Upper lobe of left lung (tissue), 6 donors: ENCODE data around the gene MIB1. TPM values are rescaled to one million over a fixed set of nuclear protein-coding genes. Genes with fewer than 3 reads are reported as not detected.
A peak's percentile ranks its signal among the peaks of the same experiment; 100 is the strongest.

ENCODE experiments used
- ATAC-seq, 2 donors: fragments of 200-7000 bp; cut with Tn5 transposase; one replicate each; pipeline ENCODE4 v1.9.1; 2022; ENCODE audit warnings: mild to moderate bottlenecking in 2 of 2, moderate library complexity in 2 of 2; ENCODE audit not compliant: low FRiP score in 2 of 2
- DNase-seq, 2 donors: peaks; one replicate each; pipeline ENCODE4 v3.0.0-alpha.2; 2019 to 2020
- H3K27ac ChIP-seq, 4 donors: fragments of 200-600 bp; sonication (generic); one replicate each; pipeline ENCODE4 v1.5.1; 2016 to 2019
- H3K27me3 ChIP-seq, 4 donors: fragments of 200-600 bp; sonication (generic); one replicate each; pipeline ENCODE4 v1.5.1; 2017 to 2019
- H3K36me3 ChIP-seq, 4 donors: fragments of 200-600 bp; sonication (generic); one replicate each; pipeline ENCODE4 v1.5.1; 2016 to 2019
- H3K4me1 ChIP-seq, 4 donors: fragments of 200-600 bp; sonication (generic); one replicate each; pipeline ENCODE4 v1.5.1; 2018 to 2019
- H3K4me3 ChIP-seq, 4 donors: fragments of 200-600 bp; sonication (generic); one replicate each; pipeline ENCODE4 v1.5.1; 2017 to 2019; ENCODE audit warnings: mild to moderate bottlenecking in 2 of 4, moderate library complexity in 1 of 4
- H3K9me3 ChIP-seq, 4 donors: fragments of 200-600 bp; sonication (generic); one replicate each; pipeline ENCODE4 v1.5.1; 2018 to 2019
- EP300 ChIP-seq, 4 donors: sonication (generic); formaldehyde crosslinking; IDR thresholded peaks; one replicate each; pipeline ENCODE4 v1.5.1; 2017; ENCODE audit warnings: antibody characterized with exemption in 4 of 4, control low read depth in 2 of 4
- POLR2A ChIP-seq, 4 donors: fragments of 450-650 bp; IDR thresholded peaks; one replicate each; pipeline ENCODE4 v1.5.1; 2016 to 2017; ENCODE audit warnings: antibody characterized with exemption in 4 of 4, mild to moderate bottlenecking in 2 of 4
- POLR2AphosphoS5 ChIP-seq, 2 donors: sonication (generic); formaldehyde crosslinking; IDR thresholded peaks; one replicate each; pipeline ENCODE4 v1.5.1; 2017; ENCODE audit warnings: antibody characterized with exemption in 2 of 2
- WGBS, 2 donors: methylation state at CpG; one replicate each; pipeline ENCODE4 v1.1.5; 2017 to 2018; 5-methylcytosine and 5-hydroxymethylcytosine counted together
- total RNA-seq, 6 donors: library from RNA; depleted of rRNA in 4 of 6; stranded (reverse); fragments of >200 nt in 4 of 6; gene quantifications; one replicate each; pipeline versions ENCODE4 v1.1.0 to v1.2.1, GENCODE V29; 2016 to 2021
- TF ChIP-seq, protein P1 (sequence below), 6 experiments: fragments of 450-650 bp in 4 of 6; fragments of 200-600 bp in 2 of 6; sonication (generic) in 2 of 6; IDR thresholded peaks; one replicate each; pipeline ENCODE4 v1.5.1; 2016 to 2019; ENCODE audit warnings: antibody characterized with exemption in 6 of 6
- donor health status: DM: no; HTN: no; CAD: no; lungs with moderate emphysema.
- donor health status: DM: no; HTN: yes; CAD: no; lungs with severe emphysema.

Gene MIB1
- total RNA-seq = 10 to 100 TPM; 12.9 to 35.2 (median 23.4) TPM

GRCh38 chr18:21740538-21741311 is at the start of gene MIB1:
Gene MIB1, plus strand, starts transcription at chr18:21740792. Its CDS starts 792 bp downstream, at chr18:21741584.
- H3K4me3 ChIP-seq = peak within 1 kb of the TSS; percentile 79 to 99 (median 86)
- H3K27ac ChIP-seq = peak within 1 kb of the TSS; percentile 95 to 99 (median 98)
- no peaks in the 10 kb centered on the region for H3K27me3 ChIP-seq
- TF ChIP-seq POLR2A (IDR thresholded peaks at IDR 0.05) (peak in 3 of 4 donors; percentile 77 to 80 (median 80)), EP300 (IDR thresholded peaks at IDR 0.05) (no peak), POLR2AphosphoS5 (IDR thresholded peaks at IDR 0.05) (peak; percentile 76 to 82)
- TF ChIP-seq, protein P1, sequence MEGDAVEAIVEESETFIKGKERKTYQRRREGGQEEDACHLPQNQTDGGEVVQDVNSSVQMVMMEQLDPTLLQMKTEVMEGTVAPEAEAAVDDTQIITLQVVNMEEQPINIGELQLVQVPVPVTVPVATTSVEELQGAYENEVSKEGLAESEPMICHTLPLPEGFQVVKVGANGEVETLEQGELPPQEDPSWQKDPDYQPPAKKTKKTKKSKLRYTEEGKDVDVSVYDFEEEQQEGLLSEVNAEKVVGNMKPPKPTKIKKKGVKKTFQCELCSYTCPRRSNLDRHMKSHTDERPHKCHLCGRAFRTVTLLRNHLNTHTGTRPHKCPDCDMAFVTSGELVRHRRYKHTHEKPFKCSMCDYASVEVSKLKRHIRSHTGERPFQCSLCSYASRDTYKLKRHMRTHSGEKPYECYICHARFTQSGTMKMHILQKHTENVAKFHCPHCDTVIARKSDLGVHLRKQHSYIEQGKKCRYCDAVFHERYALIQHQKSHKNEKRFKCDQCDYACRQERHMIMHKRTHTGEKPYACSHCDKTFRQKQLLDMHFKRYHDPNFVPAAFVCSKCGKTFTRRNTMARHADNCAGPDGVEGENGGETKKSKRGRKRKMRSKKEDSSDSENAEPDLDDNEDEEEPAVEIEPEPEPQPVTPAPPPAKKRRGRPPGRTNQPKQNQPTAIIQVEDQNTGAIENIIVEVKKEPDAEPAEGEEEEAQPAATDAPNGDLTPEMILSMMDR (IDR thresholded peaks at IDR 0.05) = peak in 1 of 6 experiments; percentile 18
- peak; percentile 99 to 100 for ATAC-seq
- H3K4me1 ChIP-seq = peaks cover 10 to 34% (median 22%) of the 10 kb centered on the region in 4 donors
- WGBS, 2 donors = 0 to 1% methylated on average over 22 to 44 of the region's 76 CpGs
- peak; percentile 98 to 99 for DNase-seq
- no peaks in the 10 kb centered on the region for H3K9me3 ChIP-seq
- H3K36me3 ChIP-seq = no peaks in the 10 kb centered on the region

- DNase-seq (no peak), ATAC-seq (no peak)
- Histone ChIP-seq H3K4me1 (no peaks in the 10 kb centered on the region), H3K27ac (no peak overlapping the region), H3K36me3 (peaks cover 0 to 4% (median 0%) of the 10 kb centered on the region in 4 donors), H3K27me3 (no peaks in the 10 kb centered on the region), H3K4me3 (no peak overlapping the region), H3K9me3 (peaks cover 0 to 7% (median 6%) of the 10 kb centered on the region in 4 donors)
- WGBS, 2 donors = 85 to 100% methylated on average over 2 of the region's 2 CpGs
- no peak for TF ChIP-seq POLR2AphosphoS5 (IDR thresholded peaks at IDR 0.05)
- TF ChIP-seq, protein P1 (IDR thresholded peaks at IDR 0.05) = no peak
- no peak for TF ChIP-seq EP300 (IDR thresholded peaks at IDR 0.05)
- TF ChIP-seq POLR2A (IDR thresholded peaks at IDR 0.05) = no peak
These were observed 47.3 kb upstream of the MIB1 start for GRCh38 chr18:21693322-21693721.

DNA sequence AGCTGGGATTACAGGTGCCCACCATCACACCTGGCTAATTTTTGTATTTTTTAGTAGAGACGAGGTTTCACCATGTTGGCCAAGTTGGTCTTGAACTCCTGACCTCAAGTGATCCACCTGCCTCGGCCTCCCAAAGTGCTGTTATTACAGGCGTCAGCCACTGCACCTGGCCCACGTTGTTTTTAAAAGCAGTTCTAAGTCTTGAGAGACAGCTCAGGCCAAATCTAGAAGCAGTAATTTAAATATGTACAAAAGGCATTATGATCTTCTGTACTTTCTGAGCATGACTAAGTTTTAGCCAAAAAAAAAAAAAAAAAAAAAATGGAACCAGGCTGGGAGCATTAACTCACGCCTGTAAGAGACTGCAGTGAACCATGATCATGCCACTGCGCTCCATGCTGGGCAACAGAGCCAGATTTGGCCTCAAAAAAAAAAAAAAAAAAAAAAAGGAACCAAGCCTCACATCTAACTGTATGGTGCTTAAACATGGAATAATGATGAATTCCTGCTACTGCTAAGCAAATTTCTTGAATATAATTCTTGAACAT is 40.0 kb upstream of the MIB1 start:
- peaks cover 0 to 11% (median 0%) of the 10 kb centered on the region in 4 donors for H3K36me3 ChIP-seq
- ATAC-seq (no peak), DNase-seq (no peak)
- 88 to 92% methylated on average over 6 of the region's 6 CpGs for WGBS, 2 donors
- no peak overlapping the region for H3K4me3 ChIP-seq
- H3K27ac ChIP-seq = no peak overlapping the region
- peaks cover 9 to 16% (median 14%) of the 10 kb centered on the region in 4 donors for H3K4me1 ChIP-seq
- no peaks in the 10 kb centered on the region for H3K9me3 ChIP-seq
- H3K27me3 ChIP-seq = no peaks in the 10 kb centered on the region
- TF ChIP-seq POLR2AphosphoS5 (IDR thresholded peaks at IDR 0.05) (no peak), EP300 (IDR thresholded peaks at IDR 0.05) (no peak), POLR2A (IDR thresholded peaks at IDR 0.05) (no peak)
- TF ChIP-seq, protein P1 (IDR thresholded peaks at IDR 0.05) = no peak

- Histone ChIP-seq H3K4me1 (peaks cover 11 to 16% (median 15%) of the 10 kb centered on the region in 4 donors), H3K27ac (no peak overlapping the region), H3K27me3 (no peaks in the 10 kb centered on the region), H3K9me3 (no peaks in the 10 kb centered on the region), H3K36me3 (peaks cover 0 to 11% (median 0%) of the 10 kb centered on the region in 4 donors), H3K4me3 (no peak overlapping the region)
- TF ChIP-seq POLR2AphosphoS5 (IDR thresholded peaks at IDR 0.05) (no peak), POLR2A (IDR thresholded peaks at IDR 0.05) (no peak), EP300 (IDR thresholded peaks at IDR 0.05) (no peak)
- TF ChIP-seq, protein P1 (IDR thresholded peaks at IDR 0.05) = no peak
- ATAC-seq (no peak), DNase-seq (no peak)
- 89 to 98% methylated on average over 2 of the region's 2 CpGs for WGBS, 2 donors
These were observed 39.0 kb upstream of the MIB1 start for GRCh38 chr18:21701621-21702020.
